OCI-LY1 (cell line): ENCODE results near the gene MAGEA6.
"Not testable (repeated sequence)": the region's sequence is repeated elsewhere in the genome, so short reads cannot be mapped to it uniquely, and the experiment has no call there.

Experiments used
- H2AFZ ChIP-seq: fragments of 200-600 bp; sonication (generic), shearing (Covaris generic); 2 replicates; pipeline ENCODE4 v1.6.0; 2014; ENCODE audit warnings: antibody characterized with exemption, mild to moderate bottlenecking, low read length
- H3F3A ChIP-seq: fragments of 200-600 bp; sonication (generic), shearing (Covaris generic); 2 replicates; pipeline ENCODE4 v1.6.0; 2014; ENCODE audit warnings: mild to moderate bottlenecking, antibody characterized with exemption, low read length, moderate library complexity; ENCODE audit not compliant: insufficient read depth
- H3K27ac ChIP-seq: fragments of 200-600 bp; sonication (generic); 2 replicates; pipeline ENCODE4 v1.5.1; 2014; ENCODE audit warnings: low read length, mixed run types, mild to moderate bottlenecking, low read depth; ENCODE audit not compliant: poor library complexity, severe bottlenecking
- H3K27me3 ChIP-seq: fragments of 200-600 bp; sonication (generic); 2 replicates; pipeline ENCODE4 v1.6.0; 2014; ENCODE audit warnings: antibody characterized with exemption, mild to moderate bottlenecking, low read length, moderate library complexity; ENCODE audit not compliant: insufficient read depth
- H3K36me3 ChIP-seq: fragments of 200-600 bp; sonication (generic); 2 replicates; pipeline ENCODE4 v1.6.1; 2014; ENCODE audit warnings: mild to moderate bottlenecking, antibody characterized with exemption, low read length, moderate library complexity, mixed read lengths; ENCODE audit not compliant: insufficient read depth
- H3K4me1 ChIP-seq: fragments of 200-600 bp; sonication (generic); 2 replicates; pipeline ENCODE4 v1.5.1; 2014; ENCODE audit warnings: mild to moderate bottlenecking, low read length, moderate library complexity; ENCODE audit not compliant: insufficient read depth, severe bottlenecking
- H3K4me2 ChIP-seq: fragments of 200-600 bp; sonication (generic), shearing (Covaris generic); 2 replicates; pipeline ENCODE4 v1.6.1; 2014; ENCODE audit warnings: low read length
- H3K4me3 ChIP-seq: fragments of 200-600 bp; sonication (generic); 2 replicates; pipeline ENCODE4 v1.5.1; 2014; ENCODE audit warnings: low read length, low read depth, mild to moderate bottlenecking, mixed read lengths; ENCODE audit not compliant: poor library complexity, severe bottlenecking
- H3K79me2 ChIP-seq: fragments of 200-600 bp; shearing (Covaris generic); 2 replicates; pipeline ENCODE4 v1.6.1; 2016; ENCODE audit warnings: mixed run types, low read length, mixed read lengths; ENCODE audit not compliant: insufficient read depth
- H3K9ac ChIP-seq: fragments of 200-600 bp; sonication (generic), shearing (Covaris generic); 2 replicates; pipeline ENCODE4 v1.6.1; 2014; ENCODE audit warnings: mild to moderate bottlenecking, low read length, mixed read lengths
- H3K9me2 ChIP-seq: fragments of 200-600 bp; sonication (generic), shearing (Covaris generic); 2 replicates; pipeline ENCODE4 v1.6.1; 2014; ENCODE audit warnings: low read depth, mild to moderate bottlenecking, low read length, mixed read lengths
- H3K9me3 ChIP-seq: fragments of 200-600 bp; shearing (Covaris generic); 2 replicates; pipeline ENCODE4 v1.6.1; 2014; ENCODE audit warnings: low read length, mixed read lengths
- H4K20me1 ChIP-seq: fragments of 200-600 bp; sonication (generic), shearing (Covaris generic); 2 replicates; pipeline ENCODE4 v1.6.0; 2016; ENCODE audit warnings: mild to moderate bottlenecking, low read length; ENCODE audit not compliant: insufficient read depth
- CTCF ChIP-seq: fragments of 200-600 bp; sonication (generic), shearing (Covaris generic); IDR thresholded peaks from 2 replicates; pipeline ENCODE4 v1.5.1; 2017; ENCODE audit warnings: mild to moderate bottlenecking, antibody characterized with exemption, low read length, moderate library complexity, mixed read lengths
- EZH2 ChIP-seq: fragments of 200-600 bp; sonication (generic), shearing (Covaris generic); IDR thresholded peaks from 2 replicates; pipeline ENCODE4 v1.8.0; 2017; ENCODE audit warnings: borderline replicate concordance, mixed run types, mild to moderate bottlenecking, antibody characterized with exemption, low read length, moderate library complexity, mixed read lengths

MAGEA6 gene

GRCh38 chrX:152769549-152770289 is at the start of gene MAGEA6:
MAGEA6 (minus strand) TSS chrX:152769689; CDS start chrX:152767650, 2,039 bp downstream.
- not testable (repeated sequence) for H3K9me3 ChIP-seq, H3K4me3 ChIP-seq, H3K36me3 ChIP-seq, H3K27me3 ChIP-seq, H3K9me2 ChIP-seq, H3K4me1 ChIP-seq, H3K4me2 ChIP-seq, H4K20me1 ChIP-seq, H3K79me2 ChIP-seq, H3F3A ChIP-seq, H3K9ac ChIP-seq, H3K27ac ChIP-seq, H2AFZ ChIP-seq

- H3K27ac ChIP-seq = no peak overlapping the region
- H3K4me2 ChIP-seq = no peak overlapping the region
- no peak overlapping the region for H3K4me3 ChIP-seq
- no peak overlapping the region for H2AFZ ChIP-seq
- no peaks in the 10 kb centered on the region for H4K20me1 ChIP-seq
- H3K9me2 ChIP-seq = no peaks in the 10 kb centered on the region
- no peaks in the 10 kb centered on the region for H3K4me1 ChIP-seq
- H3K79me2 ChIP-seq = no peaks in the 10 kb centered on the region
- no peak for TF ChIP-seq EZH2
- no peak for TF ChIP-seq CTCF
- no peaks in the 10 kb centered on the region for H3F3A ChIP-seq
- H3K36me3 ChIP-seq = no peaks in the 10 kb centered on the region
- H3K27me3 ChIP-seq = no peaks in the 10 kb centered on the region
- H3K9me3 ChIP-seq = no peaks in the 10 kb centered on the region
- no peak overlapping the region for H3K9ac ChIP-seq
Observed at GRCh38 chrX:152819266-152819665, 49.8 kb upstream of the MAGEA6 start.

GRCh38 chrX:152818356-152818755 is 48.9 kb upstream of the MAGEA6 start:
- no peaks in the 10 kb centered on the region for H4K20me1 ChIP-seq
- no peaks in the 10 kb centered on the region for H3K9me2 ChIP-seq
- no peaks in the 10 kb centered on the region for H3K79me2 ChIP-seq
- no peak overlapping the region for H3K4me3 ChIP-seq
- no peak overlapping the region for H3K4me2 ChIP-seq
- no peaks in the 10 kb centered on the region for H3K27me3 ChIP-seq
- H3K9ac ChIP-seq = no peak overlapping the region
- H3K27ac ChIP-seq = no peak overlapping the region
- no peaks in the 10 kb centered on the region for H3K9me3 ChIP-seq
- H3F3A ChIP-seq = no peaks in the 10 kb centered on the region
- no peak for TF ChIP-seq EZH2
- TF ChIP-seq CTCF = no peak
- no peaks in the 10 kb centered on the region for H3K36me3 ChIP-seq
- H2AFZ ChIP-seq = no peak overlapping the region
- no peaks in the 10 kb centered on the region for H3K4me1 ChIP-seq

GRCh38 chrX:152817078-152817764 is 47.7 kb upstream of the MAGEA6 start:
- no peak overlapping the region for H2AFZ ChIP-seq
- no peaks in the 10 kb centered on the region for H3K27me3 ChIP-seq
- no peak overlapping the region for H3K9ac ChIP-seq
- no peaks in the 10 kb centered on the region for H3K36me3 ChIP-seq
- H3K4me2 ChIP-seq = no peak overlapping the region
- no peaks in the 10 kb centered on the region for H3K9me3 ChIP-seq
- H3F3A ChIP-seq = no peaks in the 10 kb centered on the region
- H3K27ac ChIP-seq = no peak overlapping the region
- H3K4me3 ChIP-seq = no peak overlapping the region
- TF ChIP-seq EZH2 (no peak), CTCF (peak; percentile 47)
- H3K9me2 ChIP-seq = no peaks in the 10 kb centered on the region
- H4K20me1 ChIP-seq = no peaks in the 10 kb centered on the region
- H3K4me1 ChIP-seq = no peaks in the 10 kb centered on the region
- no peaks in the 10 kb centered on the region for H3K79me2 ChIP-seq
